Heart right ventricle (tissue), 16 donors: ENCODE measurements around the gene FGF12. TPM values are rescaled to one million over a fixed set of nuclear protein-coding genes. Genes with fewer than 3 reads are reported as not detected.

ENCODE experiments used
- ATAC-seq, 8 donors: fragments of 200-7000 bp; cut with Tn5 transposase; one replicate each; pipeline ENCODE4 v1.9.1; 2020; ENCODE audit warnings: mild to moderate bottlenecking in 8 of 8, moderate library complexity in 8 of 8, moderate number of reproducible peaks in 1 of 8
- DNase-seq, 2 donors: peaks; one replicate each; pipeline ENCODE4 v3.0.0-alpha.2; 2020
- H3K27ac ChIP-seq, 10 donors: fragments of 200-600 bp; sonication (generic) in 2 of 10; one replicate each; pipeline versions ENCODE4 v1.5.0 to v1.8.0; 2020 to 2022; ENCODE audit warnings: mild to moderate bottlenecking in 3 of 10
- H3K27me3 ChIP-seq, 7 donors: fragments of 200-600 bp; one replicate each; pipeline ENCODE4 v1.8.0; 2021 to 2022; ENCODE audit warnings: mild to moderate bottlenecking in 2 of 7
- H3K36me3 ChIP-seq, 9 donors: fragments of 200-600 bp; sonication (generic) in 1 of 9; one replicate each; pipeline versions ENCODE4 v1.5.0 to v1.8.0; 2020 to 2022; ENCODE audit warnings: mild to moderate bottlenecking in 2 of 9
- H3K4me1 ChIP-seq, 9 donors: fragments of 200-600 bp; sonication (generic) in 1 of 9; one replicate each; pipeline versions ENCODE4 v1.5.0 to v1.8.0; 2020 to 2022; ENCODE audit warnings: mild to moderate bottlenecking in 4 of 9
- H3K4me3 ChIP-seq, 10 donors: fragments of 200-600 bp; sonication (generic) in 2 of 10; one replicate each; pipeline versions ENCODE4 v1.5.0 to v1.8.0; 2020 to 2022; ENCODE audit warnings: mild to moderate bottlenecking in 7 of 10, moderate library complexity in 2 of 10
- H3K9me3 ChIP-seq, 11 donors: fragments of 200-600 bp in 10 of 11; sonication (generic) in 2 of 11; one replicate each; pipeline versions ENCODE4 v1.5.0 to v1.8.0; 2013 to 2022; ENCODE audit warnings: mild to moderate bottlenecking in 2 of 11, control low read depth in 1 of 11, moderate library complexity in 1 of 11
- CTCF ChIP-seq, 9 donors: fragments of 200-600 bp; sonication (generic) in 2 of 9; IDR thresholded peaks; one replicate each; pipeline versions ENCODE4 v1.5.0 to v1.8.0; 2021 to 2022; ENCODE audit warnings: antibody characterized with exemption in 9 of 9, mild to moderate bottlenecking in 5 of 9, moderate library complexity in 1 of 9
- WGBS, 2 donors: extraction: QIAGEN DNeasy Blood & Tissue Kit; methylation state at CpG; one replicate each; pipeline ENCODE4 v1.1.7; 2013; ENCODE audit warnings: inconsistent platforms in 1 of 2; 5-methylcytosine and 5-hydroxymethylcytosine counted together
- intact Hi-C, 10 donors: fragments of 100-400 bp; cut with DNase I; formaldehyde crosslinking; loops; one replicate each; pipeline versions ENCODE4 v1.11.1 to v1.14.2; 2022
- polyA plus RNA-seq, 2 donors: library from polyadenylated mRNA; stranded (reverse); fragments of 200-250 nt; gene quantifications; one replicate each; pipeline ENCODE4 v1.2.3, GENCODE V29; 2013
- total RNA-seq, 10 donors: library from RNA; stranded (reverse); fragmentation: NEBNext Ultra II Directional in 3 of 10; extraction: Animal tissue kit (Norgen Biotek cat#: 25700) in 3 of 10; gene quantifications; one replicate each; pipeline versions ENCODE4 v1.2.1 to v1.2.4, GENCODE V29; 2021 to 2023
- donor health status: Arrhythmogenic right ventricular cardiomyopathy.
- donor health status: ischemic (EF 13 %, LVEDD 7.1; RV severe dilation, severe dysfunction).
- donor health status: healthy with polysubstance abuse.
- donor health status: DM: no; HTN: yes; CAD: no.
- donor health status: DM: no; HTN: no; CAD: no.
- donor health status: ischemic (EF 25% LVEDD 6.9; RV normal size, moderate dysfunction).
- donor health status: ischemic (EF 25% LVEDD 5.7; RV mildly dilated, moderate dysfunction).
- donor health status: healthy.
- donor health status: DM: yes; HTN: yes; CAD: no.
- donor health status: Ischemic cardiomyopathy.
- donor health status: ischemic (EF 35%, LVEDD 5.7; RV mildly dilated, moderate dysfunction).
- donor health status: nonischemic (EF 11% LVEDD 7.7; RV severe dilation, severe dysfunction).
- donor health status: DM: yes; HTN: yes; CAD: no.
- donor health status: PGD.
- donor health status: ischemic (EF 29% LVEDD 5.4; RV normal size, mild dysfunction).
- donor health status: nonischemic (EF 23%, LVEDD 6.1; RV moderate dilation, normal function).

Gene FGF12
- total and polyA plus RNA-seq, 12 donors = 26.5 to 504 (median 313) TPM

GRCh38 chr3:192706272-192706671, 21.1 kb downstream of the FGF12 start:
- Histone ChIP-seq H3K9me3 (peaks cover 0 to 12% (median 0%) of the 10 kb centered on the region in 11 donors), H3K27ac (peak overlapping the region; percentile 17 to 77 (median 71)), H3K36me3 (no peaks in the 10 kb centered on the region), H3K4me1 (peaks cover 0 to 6% (median 0%) of the 10 kb centered on the region in 9 donors), H3K4me3 (no peak overlapping the region), H3K27me3 (no peaks in the 10 kb centered on the region)
- intact Hi-C loops = loop anchor here in 2 of 10 donors (5.0 to 10.0 kb wide), 2 partner anchors 51 to 134 kb away; no protein-coding TSS in a partner anchor
- ATAC-seq (peak; percentile 72 to 97 (median 89)), DNase-seq (peak; percentile 55 to 62)
- TF ChIP-seq CTCF (IDR thresholded peaks at IDR 0.05) = no peak
- WGBS, 2 donors = 36 to 57% methylated on average over 13 of the region's 13 CpGs

GRCh38 chr3:192700885-192701284, 26.5 kb downstream of the FGF12 start:
- no peaks in the 10 kb centered on the region for H3K27me3 ChIP-seq
- peak overlapping the region in 2 of 10 donors; percentile 5 to 18 for H3K27ac ChIP-seq
- H3K9me3 ChIP-seq = peaks cover 0 to 12% (median 0%) of the 10 kb centered on the region in 11 donors
- H3K4me1 ChIP-seq = peaks cover 0 to 9% (median 0%) of the 10 kb centered on the region in 9 donors
- no peak for DNase-seq
- no peaks in the 10 kb centered on the region for H3K36me3 ChIP-seq
- intact Hi-C loops = loop anchor here in 1 of 10 donors (10.0 kb wide), 1 partner anchor 46 kb away; no protein-coding TSS in a partner anchor
- ATAC-seq = no peak
- TF ChIP-seq CTCF (IDR thresholded peaks at IDR 0.05) = no peak
- H3K4me3 ChIP-seq = no peak overlapping the region

GRCh38 chr3:192696943-192697587, 30.3 kb downstream of the FGF12 start:
- 80 to 83% methylated on average over 2 of the region's 2 CpGs for WGBS, 2 donors
- H3K27me3 ChIP-seq = no peaks in the 10 kb centered on the region
- H3K36me3 ChIP-seq = no peaks in the 10 kb centered on the region
- H3K27ac ChIP-seq = no peak overlapping the region
- no peaks in the 10 kb centered on the region for H3K9me3 ChIP-seq
- no peak for DNase-seq
- intact Hi-C loops = no loop called here
- H3K4me1 ChIP-seq = peaks cover 0 to 9% (median 0%) of the 10 kb centered on the region in 9 donors
- H3K4me3 ChIP-seq = no peak overlapping the region
- no peak for ATAC-seq
- TF ChIP-seq CTCF (IDR thresholded peaks at IDR 0.05) = no peak

GRCh38 chr3:192687488-192688152, 39.7 kb downstream of the FGF12 start:
- 59 to 67% methylated on average over 5 of the region's 5 CpGs for WGBS, 2 donors
- ATAC-seq (peak; percentile 50 to 92 (median 84)), DNase-seq (peak; percentile 16 to 52)
- H3K27ac ChIP-seq = peak overlapping the region in 7 of 10 donors; percentile 33 to 70 (median 48)
- intact Hi-C loops = no loop called here
- no peak overlapping the region for H3K4me3 ChIP-seq
- H3K36me3 ChIP-seq = no peaks in the 10 kb centered on the region
- H3K4me1 ChIP-seq = peaks cover 0 to 21% (median 3%) of the 10 kb centered on the region in 9 donors
- no peaks in the 10 kb centered on the region for H3K27me3 ChIP-seq
- no peak for TF ChIP-seq CTCF (IDR thresholded peaks at IDR 0.05)
- H3K9me3 ChIP-seq = peaks cover 0 to 19% (median 0%) of the 10 kb centered on the region in 11 donors
